BE2C (cell line): ENCODE results near the gene RABAC1.

Experiments
- DNase-seq: peaks from one replicate; pipeline ENCODE4 v3.0.0-alpha.2; 2020
- H3K27me3 ChIP-seq: fragments of 250-450 bp; sonication (Bioruptor Pico); 2 replicates; pipeline ENCODE4 v1.5.1; 2020; ENCODE audit warnings: mild to moderate bottlenecking
- H3K36me3 ChIP-seq: fragments of 250-450 bp; sonication (Bioruptor Pico); 2 replicates; pipeline ENCODE4 v1.5.1; 2020; ENCODE audit warnings: mild to moderate bottlenecking
- H3K4me1 ChIP-seq: fragments of 250-450 bp; sonication (Bioruptor Pico); 2 replicates; pipeline ENCODE4 v1.5.1; 2020
- H3K4me3 ChIP-seq: 2 replicates; pipeline ENCODE4 v1.5.1; 2011; ENCODE audit warnings: low read depth, low read length
- H3K9me3 ChIP-seq: fragments of 250-450 bp; sonication (Bioruptor Pico); 2 replicates; pipeline ENCODE4 v1.5.1; 2020
- TF ChIP-seq, protein P1 (sequence below): IDR thresholded peaks from 2 replicates; pipeline ENCODE4 v1.5.1; 2012; ENCODE audit warnings: mild to moderate bottlenecking, low read depth, low read length

RABAC1 gene

GRCh38 chr19:41921577-41922576, 37.2 kb downstream of the RABAC1 start:
- H3K27me3 ChIP-seq: peaks cover 23% of the 10 kb centered on the region
- TF ChIP-seq, protein P1, sequence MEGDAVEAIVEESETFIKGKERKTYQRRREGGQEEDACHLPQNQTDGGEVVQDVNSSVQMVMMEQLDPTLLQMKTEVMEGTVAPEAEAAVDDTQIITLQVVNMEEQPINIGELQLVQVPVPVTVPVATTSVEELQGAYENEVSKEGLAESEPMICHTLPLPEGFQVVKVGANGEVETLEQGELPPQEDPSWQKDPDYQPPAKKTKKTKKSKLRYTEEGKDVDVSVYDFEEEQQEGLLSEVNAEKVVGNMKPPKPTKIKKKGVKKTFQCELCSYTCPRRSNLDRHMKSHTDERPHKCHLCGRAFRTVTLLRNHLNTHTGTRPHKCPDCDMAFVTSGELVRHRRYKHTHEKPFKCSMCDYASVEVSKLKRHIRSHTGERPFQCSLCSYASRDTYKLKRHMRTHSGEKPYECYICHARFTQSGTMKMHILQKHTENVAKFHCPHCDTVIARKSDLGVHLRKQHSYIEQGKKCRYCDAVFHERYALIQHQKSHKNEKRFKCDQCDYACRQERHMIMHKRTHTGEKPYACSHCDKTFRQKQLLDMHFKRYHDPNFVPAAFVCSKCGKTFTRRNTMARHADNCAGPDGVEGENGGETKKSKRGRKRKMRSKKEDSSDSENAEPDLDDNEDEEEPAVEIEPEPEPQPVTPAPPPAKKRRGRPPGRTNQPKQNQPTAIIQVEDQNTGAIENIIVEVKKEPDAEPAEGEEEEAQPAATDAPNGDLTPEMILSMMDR: no peak

DNA sequence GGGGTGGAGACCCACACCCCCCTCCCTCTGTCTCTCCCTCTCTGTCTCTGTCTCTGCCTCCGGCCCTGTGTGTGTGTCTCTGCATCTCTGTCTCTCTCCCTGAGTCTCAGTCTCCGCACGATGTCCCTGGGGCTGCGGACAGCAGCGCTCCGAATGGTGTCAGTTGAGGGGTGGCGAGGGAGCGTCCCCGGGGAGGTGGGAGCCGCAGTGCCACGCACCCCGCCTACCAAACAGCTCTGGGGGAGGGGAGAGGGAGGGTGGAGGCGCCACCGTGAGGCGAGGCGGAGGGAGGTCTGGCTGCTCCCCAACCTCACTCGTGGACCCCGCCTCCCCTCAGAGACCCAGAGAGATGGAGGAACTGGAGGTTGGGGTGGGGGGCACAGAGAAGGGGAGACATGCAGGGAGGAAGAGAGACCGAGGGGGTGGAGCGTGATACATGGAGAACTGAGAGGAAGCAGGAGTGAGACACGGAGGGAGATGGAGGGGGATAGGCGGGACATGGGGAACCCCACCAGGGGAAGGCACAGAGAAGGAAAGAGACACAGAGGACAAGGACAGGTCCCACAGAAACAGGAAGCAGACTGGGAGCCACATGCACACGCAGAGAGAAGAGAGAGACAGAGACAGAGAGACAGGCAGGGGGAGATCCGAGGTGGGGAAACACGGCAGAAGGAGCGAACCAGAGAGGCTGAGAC, 38.1 kb downstream of the RABAC1 start:
- no peaks in the 10 kb centered on the region for H3K4me1 ChIP-seq
- TF ChIP-seq, protein P1: no peak
- peaks cover 24% of the 10 kb centered on the region for H3K27me3 ChIP-seq
- no peak overlapping the region for H3K4me3 ChIP-seq
- peak; percentile 5 for DNase-seq
- no peaks in the 10 kb centered on the region for H3K36me3 ChIP-seq
- H3K9me3 ChIP-seq: no peaks in the 10 kb centered on the region; the same call in 1 of the 2 replicates

More at GRCh38 chr19:41921577-41922576, 37.2 kb downstream of the RABAC1 start:
- Histone ChIP-seq H3K9me3 (no peaks in the 10 kb centered on the region; the same call in 1 of the 2 replicates), H3K36me3 (no peaks in the 10 kb centered on the region), H3K4me1 (no peaks in the 10 kb centered on the region), H3K4me3 (no peak overlapping the region)
- no peak for DNase-seq

DNA sequence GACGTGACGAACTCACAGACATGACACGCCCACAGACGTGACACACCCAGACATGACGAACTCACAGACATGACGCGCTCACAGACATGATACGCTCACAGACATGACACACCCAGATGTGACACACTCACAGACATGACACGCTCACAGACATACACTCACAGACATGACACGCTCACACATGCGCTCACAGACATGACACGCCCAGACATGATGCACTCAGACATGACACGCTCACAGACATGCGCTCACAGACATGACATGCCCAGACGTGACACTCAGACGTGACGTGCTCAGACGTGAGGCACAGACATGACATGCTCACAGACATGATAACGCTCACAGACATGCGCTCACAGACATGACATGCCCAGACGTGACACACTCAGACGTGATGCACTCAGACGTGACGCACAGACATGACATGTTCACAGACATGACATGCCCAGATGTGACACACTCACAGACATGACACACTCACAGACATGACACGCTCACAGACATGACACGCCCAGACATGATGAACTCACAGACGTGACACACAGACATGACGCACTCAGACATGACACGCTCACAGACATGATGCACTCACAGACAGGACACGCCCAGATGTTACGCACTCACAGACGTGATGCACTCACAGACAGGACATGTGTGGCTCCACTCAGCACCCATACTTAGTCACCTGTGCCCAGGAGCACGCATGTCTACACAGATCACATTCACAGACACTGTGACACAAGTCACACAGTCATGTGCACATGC, 39.0 kb downstream of the RABAC1 start:
- DNase-seq: no peak

DNA sequence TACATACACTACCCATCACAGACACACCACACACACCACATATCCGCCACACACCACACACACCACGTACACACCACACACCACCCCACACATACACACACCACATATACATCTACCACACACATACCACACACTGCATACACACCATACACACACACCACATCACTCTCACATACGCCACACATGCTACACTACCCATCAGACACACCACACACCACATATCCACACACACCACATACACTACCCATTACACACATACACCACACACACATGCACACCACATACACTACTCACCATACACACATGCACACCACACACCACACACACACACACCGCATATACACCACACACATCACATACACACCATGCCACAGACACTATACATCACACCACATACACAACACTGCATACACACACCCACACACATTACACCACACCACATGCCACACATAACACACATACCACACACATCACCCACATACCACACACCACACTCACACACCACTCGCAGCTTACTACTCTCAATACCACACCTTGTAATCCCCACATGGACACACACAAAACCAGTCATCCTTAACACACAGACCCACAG, 40.4 kb downstream of the RABAC1 start:
- TF ChIP-seq, protein P1: no peak
- Histone ChIP-seq H3K36me3 (no peaks in the 10 kb centered on the region), H3K9me3 (no peaks in the 10 kb centered on the region), H3K4me1 (no peaks in the 10 kb centered on the region), H3K27me3 (peaks cover 38% of the 10 kb centered on the region), H3K4me3 (no peak overlapping the region)
- DNase-seq: no peak

More for the DNA sequence above, 39.0 kb downstream of the RABAC1 start:
- Histone ChIP-seq H3K4me1 (no peaks in the 10 kb centered on the region), H3K27me3 (peaks cover 31% of the 10 kb centered on the region), H3K36me3 (no peaks in the 10 kb centered on the region), H3K9me3 (no peaks in the 10 kb centered on the region), H3K4me3 (no peak overlapping the region)
- TF ChIP-seq, protein P1: no peak

- Histone ChIP-seq H3K4me3 (no peak overlapping the region), H3K4me1 (no peaks in the 10 kb centered on the region), H3K9me3 (no peaks in the 10 kb centered on the region), H3K27me3 (peaks cover 44% of the 10 kb centered on the region), H3K36me3 (no peaks in the 10 kb centered on the region)
- TF ChIP-seq, protein P1: no peak
- DNase-seq: no peak
These were observed 41.0 kb downstream of the RABAC1 start for GRCh38 chr19:41918095-41918494.
